Tibial nerve (tissue), 3 donors: ENCODE measurements around the gene USP9Y.

Experiments
- CTCF ChIP-seq, 5 experiments: fragments of 200-600 bp in 3 of 5; fragments of 450-650 bp in 2 of 5; sonication (generic) in 3 of 5; IDR thresholded peaks; one replicate each; pipeline ENCODE4 v1.5.1; 2016 to 2019; ENCODE audit warnings: antibody characterized with exemption in 5 of 5, mild to moderate bottlenecking in 3 of 5, moderate library complexity in 2 of 5
- POLR2A ChIP-seq, 2 donors: fragments of 450-650 bp; IDR thresholded peaks; one replicate each; pipeline ENCODE4 v1.6.1; 2017; ENCODE audit warnings: antibody characterized with exemption in 2 of 2, mild to moderate bottlenecking in 2 of 2, moderate library complexity in 2 of 2

GRCh38 chrY:12855791-12856275 lies 154.8 kb downstream of the USP9Y start:
- no peak for TF ChIP-seq CTCF (IDR thresholded peaks at IDR 0.05)
- TF ChIP-seq POLR2A (IDR thresholded peaks at IDR 0.05): no peak
